HEK293 (cell line): Measurements from ENCODE around the gene MED29.
A peak's percentile ranks its signal among the peaks of the same experiment; 100 is the strongest.

Experiments used
- EGR2 ChIP-seq: fragments of 450-650 bp; formaldehyde crosslinking; IDR thresholded peaks from 2 replicates; pipeline ENCODE4 v1.5.1; 2016; ENCODE audit warnings: low read depth, missing biosample characterization, missing genetic modification characterization
- GLIS1 ChIP-seq: fragments of 450-650 bp; formaldehyde crosslinking; IDR thresholded peaks from 2 replicates; pipeline ENCODE4 v1.5.1; 2016; ENCODE audit warnings: missing biosample characterization, missing genetic modification characterization
- IKZF3 ChIP-seq: fragments of 450-650 bp; IDR thresholded peaks from 2 replicates; pipeline ENCODE4 v1.5.0; 2018; ENCODE audit warnings: missing biosample characterization, mild to moderate bottlenecking, missing genetic modification characterization, moderate library complexity
- PRDM1 ChIP-seq: fragments of 450-650 bp; formaldehyde crosslinking; IDR thresholded peaks from 2 replicates; pipeline ENCODE4; 2016; ENCODE audit warnings: missing biosample characterization, missing genetic modification characterization
- SP2 ChIP-seq: fragments of 450-650 bp; formaldehyde crosslinking; IDR thresholded peaks from 2 replicates; pipeline ENCODE4 v1.5.1; 2016; ENCODE audit warnings: missing biosample characterization, missing genetic modification characterization
- SP3 ChIP-seq: fragments of 450-650 bp; formaldehyde crosslinking; IDR thresholded peaks from 2 replicates; pipeline ENCODE4 v1.5.1; 2016; ENCODE audit warnings: missing biosample characterization, missing genetic modification characterization
- WT1 ChIP-seq: fragments of 450-650 bp; formaldehyde crosslinking; IDR thresholded peaks from 2 replicates; pipeline ENCODE4 v1.5.1; 2016; ENCODE audit warnings: missing biosample characterization, missing genetic modification characterization
- ZBTB20 ChIP-seq: fragments of 450-650 bp; formaldehyde crosslinking; IDR thresholded peaks from 2 replicates; pipeline ENCODE4 v1.5.1; 2016; ENCODE audit warnings: missing biosample characterization, missing genetic modification characterization
- ZBTB48 ChIP-seq: fragments of 450-650 bp; formaldehyde crosslinking; IDR thresholded peaks from 2 replicates; pipeline ENCODE4 v1.5.1; 2016; ENCODE audit warnings: missing biosample characterization, missing genetic modification characterization
- ZBTB8A ChIP-seq: fragments of 450-650 bp; formaldehyde crosslinking; IDR thresholded peaks from 2 replicates; pipeline ENCODE4 v1.5.1; 2016; ENCODE audit warnings: missing biosample characterization, missing genetic modification characterization
- ZFHX2 ChIP-seq: fragments of 450-650 bp; formaldehyde crosslinking; conservative IDR thresholded peaks from 2 replicates; pipeline ENCODE4 v1.5.1; 2016; ENCODE audit warnings: missing biosample characterization, missing genetic modification characterization
- ZNF169 ChIP-seq: fragments of 450-650 bp; formaldehyde crosslinking; IDR thresholded peaks from 2 replicates; pipeline ENCODE4 v1.5.1; 2016; ENCODE audit warnings: missing biosample characterization, missing genetic modification characterization
- ZNF184 ChIP-seq: fragments of 450-650 bp; IDR thresholded peaks from 2 replicates; pipeline ENCODE4 v1.5.1; 2018; ENCODE audit warnings: missing biosample characterization, mild to moderate bottlenecking, missing genetic modification characterization
- ZNF2 ChIP-seq: fragments of 450-650 bp; formaldehyde crosslinking; IDR thresholded peaks from 2 replicates; pipeline ENCODE4 v1.5.1; 2016; ENCODE audit warnings: missing biosample characterization, missing genetic modification characterization
- ZNF266 ChIP-seq: fragments of 450-650 bp; formaldehyde crosslinking; IDR thresholded peaks from 2 replicates; pipeline ENCODE4 v1.5.1; 2016; ENCODE audit warnings: missing biosample characterization, missing genetic modification characterization, low read depth
- ZNF341 ChIP-seq: fragments of 450-650 bp; formaldehyde crosslinking; IDR thresholded peaks from 2 replicates; pipeline ENCODE4; 2016; ENCODE audit warnings: low read depth, missing biosample characterization, missing genetic modification characterization
- ZNF394 ChIP-seq: fragments of 450-650 bp; formaldehyde crosslinking; IDR thresholded peaks from 2 replicates; pipeline ENCODE4 v1.5.1; 2016; ENCODE audit warnings: missing biosample characterization, missing genetic modification characterization, mild to moderate bottlenecking, moderate library complexity, borderline replicate concordance
- ZNF610 ChIP-seq: fragments of 450-650 bp; formaldehyde crosslinking; IDR thresholded peaks from 2 replicates; pipeline ENCODE4 v1.5.1; 2016; ENCODE audit warnings: missing biosample characterization, missing genetic modification characterization, borderline replicate concordance
- ZNF623 ChIP-seq: fragments of 450-650 bp; formaldehyde crosslinking; IDR thresholded peaks from 2 replicates; pipeline ENCODE4 v1.5.1; 2016; ENCODE audit warnings: missing biosample characterization, missing genetic modification characterization
- TF ChIP-seq, protein P1 (sequence below): fragments of 450-650 bp; formaldehyde crosslinking; IDR thresholded peaks from 2 replicates; pipeline ENCODE4 v1.5.1; 2016; ENCODE audit warnings: missing biosample characterization, missing genetic modification characterization
- TF ChIP-seq, protein P2 (sequence below): fragments of 450-650 bp; formaldehyde crosslinking; IDR thresholded peaks from 2 replicates; pipeline ENCODE4 v1.5.1; 2017; ENCODE audit warnings: missing biosample characterization, missing genetic modification characterization
- TF ChIP-seq, protein P3 (sequence below): fragments of 450-650 bp; formaldehyde crosslinking; IDR thresholded peaks from 2 replicates; pipeline ENCODE4 v1.5.1; 2016; ENCODE audit warnings: missing biosample characterization, missing genetic modification characterization
- TF ChIP-seq, protein P4 (sequence below): fragments of 450-650 bp; formaldehyde crosslinking; IDR thresholded peaks from 2 replicates; pipeline ENCODE4 v1.5.1; 2017; ENCODE audit warnings: missing biosample characterization, missing genetic modification characterization
- TF ChIP-seq, protein P5 (sequence below): fragments of 450-650 bp; formaldehyde crosslinking; optimal IDR thresholded peaks from 2 replicates; pipeline ENCODE3; 2016; ENCODE audit warnings: missing biosample characterization, mild to moderate bottlenecking, missing genetic modification characterization
- TF ChIP-seq, protein P6 (sequence below): fragments of 450-650 bp; formaldehyde crosslinking; IDR thresholded peaks from 2 replicates; pipeline ENCODE4 v1.5.1; 2016; ENCODE audit warnings: missing biosample characterization, missing genetic modification characterization, low read depth
- TF ChIP-seq, protein P7 (sequence below): fragments of 450-650 bp; formaldehyde crosslinking; IDR thresholded peaks from 2 replicates; pipeline ENCODE4 v1.5.1; 2017; ENCODE audit warnings: missing biosample characterization, mild to moderate bottlenecking, missing genetic modification characterization, moderate library complexity
- TF ChIP-seq, protein P8 (sequence below): fragments of 450-650 bp; formaldehyde crosslinking; IDR thresholded peaks from 2 replicates; pipeline ENCODE4; 2016; ENCODE audit warnings: missing biosample characterization, missing genetic modification characterization

Gene MED29

DNA sequence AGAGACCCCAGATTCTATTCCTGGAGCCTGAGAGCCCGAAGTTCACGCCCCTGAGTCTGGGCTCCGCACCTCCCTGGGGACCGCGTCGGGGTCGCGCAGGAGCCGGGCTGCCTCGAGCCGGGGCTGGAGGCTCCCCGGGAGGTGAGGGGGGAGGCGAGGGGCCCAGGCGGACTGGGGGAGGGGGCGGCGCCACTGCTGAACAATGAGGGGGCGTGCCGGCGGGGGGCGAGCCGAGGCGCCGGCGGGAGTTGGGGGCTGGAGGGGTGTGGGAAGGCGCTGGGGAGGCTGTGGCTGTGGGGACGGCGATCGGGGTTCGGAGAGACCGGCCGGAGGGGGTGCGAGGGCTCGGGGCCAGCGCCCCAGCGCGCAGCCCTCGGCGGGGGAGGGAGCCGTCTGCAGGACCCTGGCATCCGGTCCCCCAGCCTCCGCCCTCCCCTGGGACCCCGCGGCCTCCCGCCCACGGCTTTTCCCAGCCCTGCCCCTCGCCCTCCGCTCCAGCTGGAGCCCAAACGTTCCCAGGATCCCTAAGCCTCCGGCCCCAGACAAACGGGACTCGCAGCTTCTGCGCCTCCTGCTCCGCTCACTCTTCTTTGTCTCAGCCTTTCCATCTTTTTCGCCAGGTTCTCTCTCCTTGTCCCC, 22.2 kb downstream of the MED29 start (continued):
- TF ChIP-seq, protein P1, sequence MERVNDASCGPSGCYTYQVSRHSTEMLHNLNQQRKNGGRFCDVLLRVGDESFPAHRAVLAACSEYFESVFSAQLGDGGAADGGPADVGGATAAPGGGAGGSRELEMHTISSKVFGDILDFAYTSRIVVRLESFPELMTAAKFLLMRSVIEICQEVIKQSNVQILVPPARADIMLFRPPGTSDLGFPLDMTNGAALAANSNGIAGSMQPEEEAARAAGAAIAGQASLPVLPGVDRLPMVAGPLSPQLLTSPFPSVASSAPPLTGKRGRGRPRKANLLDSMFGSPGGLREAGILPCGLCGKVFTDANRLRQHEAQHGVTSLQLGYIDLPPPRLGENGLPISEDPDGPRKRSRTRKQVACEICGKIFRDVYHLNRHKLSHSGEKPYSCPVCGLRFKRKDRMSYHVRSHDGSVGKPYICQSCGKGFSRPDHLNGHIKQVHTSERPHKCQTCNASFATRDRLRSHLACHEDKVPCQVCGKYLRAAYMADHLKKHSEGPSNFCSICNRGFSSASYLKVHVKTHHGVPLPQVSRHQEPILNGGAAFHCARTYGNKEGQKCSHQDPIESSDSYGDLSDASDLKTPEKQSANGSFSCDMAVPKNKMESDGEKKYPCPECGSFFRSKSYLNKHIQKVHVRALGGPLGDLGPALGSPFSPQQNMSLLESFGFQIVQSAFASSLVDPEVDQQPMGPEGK (tag by site-specific recombination) = peak; percentile 80
- no peak for TF ChIP-seq ZNF394 (tag by site-specific recombination)
- peak; percentile 100 for TF ChIP-seq ZNF341 (tag by site-specific recombination)
- TF ChIP-seq GLIS1 (tag by site-specific recombination) = peak; percentile 95
- TF ChIP-seq WT1 (tag by site-specific recombination) = 0 out of 2 replicates have a peak, but pooled peaks have one; percentile 1
- TF ChIP-seq, protein P2, sequence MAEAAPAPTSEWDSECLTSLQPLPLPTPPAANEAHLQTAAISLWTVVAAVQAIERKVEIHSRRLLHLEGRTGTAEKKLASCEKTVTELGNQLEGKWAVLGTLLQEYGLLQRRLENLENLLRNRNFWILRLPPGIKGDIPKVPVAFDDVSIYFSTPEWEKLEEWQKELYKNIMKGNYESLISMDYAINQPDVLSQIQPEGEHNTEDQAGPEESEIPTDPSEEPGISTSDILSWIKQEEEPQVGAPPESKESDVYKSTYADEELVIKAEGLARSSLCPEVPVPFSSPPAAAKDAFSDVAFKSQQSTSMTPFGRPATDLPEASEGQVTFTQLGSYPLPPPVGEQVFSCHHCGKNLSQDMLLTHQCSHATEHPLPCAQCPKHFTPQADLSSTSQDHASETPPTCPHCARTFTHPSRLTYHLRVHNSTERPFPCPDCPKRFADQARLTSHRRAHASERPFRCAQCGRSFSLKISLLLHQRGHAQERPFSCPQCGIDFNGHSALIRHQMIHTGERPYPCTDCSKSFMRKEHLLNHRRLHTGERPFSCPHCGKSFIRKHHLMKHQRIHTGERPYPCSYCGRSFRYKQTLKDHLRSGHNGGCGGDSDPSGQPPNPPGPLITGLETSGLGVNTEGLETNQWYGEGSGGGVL (tag by site-specific recombination) = peak; percentile 97
- peak; percentile 62; the same call in 1 of the 2 replicates for TF ChIP-seq ZNF169
- TF ChIP-seq IKZF3 = peak; percentile 91
- TF ChIP-seq EGR2 (tag by site-specific recombination) = peak; percentile 91
- TF ChIP-seq ZNF610 (tag by site-specific recombination) = no peak
- TF ChIP-seq ZBTB48 (tag by site-specific recombination) = peak; percentile 100
- TF ChIP-seq PRDM1 (tag by site-specific recombination) = no peak
- TF ChIP-seq, protein P3, sequence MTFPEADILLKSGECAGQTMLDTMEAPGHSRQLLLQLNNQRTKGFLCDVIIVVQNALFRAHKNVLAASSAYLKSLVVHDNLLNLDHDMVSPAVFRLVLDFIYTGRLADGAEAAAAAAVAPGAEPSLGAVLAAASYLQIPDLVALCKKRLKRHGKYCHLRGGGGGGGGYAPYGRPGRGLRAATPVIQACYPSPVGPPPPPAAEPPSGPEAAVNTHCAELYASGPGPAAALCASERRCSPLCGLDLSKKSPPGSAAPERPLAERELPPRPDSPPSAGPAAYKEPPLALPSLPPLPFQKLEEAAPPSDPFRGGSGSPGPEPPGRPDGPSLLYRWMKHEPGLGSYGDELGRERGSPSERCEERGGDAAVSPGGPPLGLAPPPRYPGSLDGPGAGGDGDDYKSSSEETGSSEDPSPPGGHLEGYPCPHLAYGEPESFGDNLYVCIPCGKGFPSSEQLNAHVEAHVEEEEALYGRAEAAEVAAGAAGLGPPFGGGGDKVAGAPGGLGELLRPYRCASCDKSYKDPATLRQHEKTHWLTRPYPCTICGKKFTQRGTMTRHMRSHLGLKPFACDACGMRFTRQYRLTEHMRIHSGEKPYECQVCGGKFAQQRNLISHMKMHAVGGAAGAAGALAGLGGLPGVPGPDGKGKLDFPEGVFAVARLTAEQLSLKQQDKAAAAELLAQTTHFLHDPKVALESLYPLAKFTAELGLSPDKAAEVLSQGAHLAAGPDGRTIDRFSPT (tag by site-specific recombination) = peak; percentile 69; the same call in 1 of the 2 replicates
- TF ChIP-seq, protein P4, sequence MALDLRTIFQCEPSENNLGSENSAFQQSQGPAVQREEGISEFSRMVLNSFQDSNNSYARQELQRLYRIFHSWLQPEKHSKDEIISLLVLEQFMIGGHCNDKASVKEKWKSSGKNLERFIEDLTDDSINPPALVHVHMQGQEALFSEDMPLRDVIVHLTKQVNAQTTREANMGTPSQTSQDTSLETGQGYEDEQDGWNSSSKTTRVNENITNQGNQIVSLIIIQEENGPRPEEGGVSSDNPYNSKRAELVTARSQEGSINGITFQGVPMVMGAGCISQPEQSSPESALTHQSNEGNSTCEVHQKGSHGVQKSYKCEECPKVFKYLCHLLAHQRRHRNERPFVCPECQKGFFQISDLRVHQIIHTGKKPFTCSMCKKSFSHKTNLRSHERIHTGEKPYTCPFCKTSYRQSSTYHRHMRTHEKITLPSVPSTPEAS (tag by site-specific recombination) = no peak
- TF ChIP-seq, protein P5, sequence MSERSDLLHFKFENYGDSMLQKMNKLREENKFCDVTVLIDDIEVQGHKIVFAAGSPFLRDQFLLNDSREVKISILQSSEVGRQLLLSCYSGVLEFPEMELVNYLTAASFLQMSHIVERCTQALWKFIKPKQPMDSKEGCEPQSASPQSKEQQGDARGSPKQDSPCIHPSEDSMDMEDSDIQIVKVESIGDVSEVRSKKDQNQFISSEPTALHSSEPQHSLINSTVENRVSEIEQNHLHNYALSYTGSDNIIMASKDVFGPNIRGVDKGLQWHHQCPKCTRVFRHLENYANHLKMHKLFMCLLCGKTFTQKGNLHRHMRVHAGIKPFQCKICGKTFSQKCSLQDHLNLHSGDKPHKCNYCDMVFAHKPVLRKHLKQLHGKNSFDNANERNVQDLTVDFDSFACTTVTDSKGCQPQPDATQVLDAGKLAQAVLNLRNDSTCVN (tag by site-specific recombination) = peak; percentile 75
- peak; percentile 71 for TF ChIP-seq SP3
- TF ChIP-seq, protein P6, sequence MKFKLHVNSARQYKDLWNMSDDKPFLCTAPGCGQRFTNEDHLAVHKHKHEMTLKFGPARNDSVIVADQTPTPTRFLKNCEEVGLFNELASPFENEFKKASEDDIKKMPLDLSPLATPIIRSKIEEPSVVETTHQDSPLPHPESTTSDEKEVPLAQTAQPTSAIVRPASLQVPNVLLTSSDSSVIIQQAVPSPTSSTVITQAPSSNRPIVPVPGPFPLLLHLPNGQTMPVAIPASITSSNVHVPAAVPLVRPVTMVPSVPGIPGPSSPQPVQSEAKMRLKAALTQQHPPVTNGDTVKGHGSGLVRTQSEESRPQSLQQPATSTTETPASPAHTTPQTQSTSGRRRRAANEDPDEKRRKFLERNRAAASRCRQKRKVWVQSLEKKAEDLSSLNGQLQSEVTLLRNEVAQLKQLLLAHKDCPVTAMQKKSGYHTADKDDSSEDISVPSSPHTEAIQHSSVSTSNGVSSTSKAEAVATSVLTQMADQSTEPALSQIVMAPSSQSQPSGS (tag by site-specific recombination) = no peak
- TF ChIP-seq ZNF184 (tag by site-specific recombination) = no peak
- peak; percentile 96 for TF ChIP-seq ZFHX2
- peak; percentile 85 for TF ChIP-seq SP2 (tag by site-specific recombination)
- no peak for TF ChIP-seq ZNF623
- TF ChIP-seq, protein P7, sequence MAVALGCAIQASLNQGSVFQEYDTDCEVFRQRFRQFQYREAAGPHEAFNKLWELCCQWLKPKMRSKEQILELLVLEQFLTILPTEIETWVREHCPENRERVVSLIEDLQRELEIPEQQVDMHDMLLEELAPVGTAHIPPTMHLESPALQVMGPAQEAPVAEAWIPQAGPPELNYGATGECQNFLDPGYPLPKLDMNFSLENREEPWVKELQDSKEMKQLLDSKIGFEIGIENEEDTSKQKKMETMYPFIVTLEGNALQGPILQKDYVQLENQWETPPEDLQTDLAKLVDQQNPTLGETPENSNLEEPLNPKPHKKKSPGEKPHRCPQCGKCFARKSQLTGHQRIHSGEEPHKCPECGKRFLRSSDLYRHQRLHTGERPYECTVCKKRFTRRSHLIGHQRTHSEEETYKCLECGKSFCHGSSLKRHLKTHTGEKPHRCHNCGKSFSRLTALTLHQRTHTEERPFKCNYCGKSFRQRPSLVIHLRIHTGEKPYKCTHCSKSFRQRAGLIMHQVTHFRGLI = no peak; the same call in 1 of the 2 replicates
- TF ChIP-seq ZNF2 (tag by site-specific recombination) = no peak
- 0 out of 2 replicates have a peak, but pooled peaks have one; percentile 48 for TF ChIP-seq ZBTB8A
- no peak; the same call in 1 of the 2 replicates for TF ChIP-seq ZBTB20 (tag by site-specific recombination)
- TF ChIP-seq ZNF266 (tag by site-specific recombination) = no peak
- TF ChIP-seq, protein P8, sequence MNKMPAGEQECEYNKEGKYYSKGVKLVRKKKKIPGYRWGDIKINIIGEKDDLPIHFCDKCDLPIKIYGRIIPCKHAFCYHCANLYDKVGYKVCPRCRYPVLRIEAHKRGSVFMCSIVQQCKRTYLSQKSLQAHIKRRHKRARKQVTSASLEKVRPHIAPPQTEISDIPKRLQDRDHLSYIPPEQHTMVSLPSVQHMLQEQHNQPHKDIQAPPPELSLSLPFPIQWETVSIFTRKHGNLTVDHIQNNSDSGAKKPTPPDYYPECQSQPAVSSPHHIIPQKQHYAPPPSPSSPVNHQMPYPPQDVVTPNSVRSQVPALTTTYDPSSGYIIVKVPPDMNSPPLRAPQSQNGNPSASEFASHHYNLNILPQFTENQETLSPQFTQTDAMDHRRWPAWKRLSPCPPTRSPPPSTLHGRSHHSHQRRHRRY (tag by site-specific recombination) = 0 out of 2 replicates have a peak, but pooled peaks have one; percentile 26
